ENCODE results near the gene GSTM1. TPM values are rescaled to one million over a fixed set of nuclear protein-coding genes. Genes with fewer than 3 reads are reported as not detected.
A peak's percentile ranks its signal among the peaks of the same experiment; 100 is the strongest.

GSTM1 gene
- total and polyA plus RNA-seq, 2 of the 8 experiments (the other 6 are each of a cell fraction or from before 2014, with no cell fraction given): 16.7 to 42.5 TPM

DNA sequence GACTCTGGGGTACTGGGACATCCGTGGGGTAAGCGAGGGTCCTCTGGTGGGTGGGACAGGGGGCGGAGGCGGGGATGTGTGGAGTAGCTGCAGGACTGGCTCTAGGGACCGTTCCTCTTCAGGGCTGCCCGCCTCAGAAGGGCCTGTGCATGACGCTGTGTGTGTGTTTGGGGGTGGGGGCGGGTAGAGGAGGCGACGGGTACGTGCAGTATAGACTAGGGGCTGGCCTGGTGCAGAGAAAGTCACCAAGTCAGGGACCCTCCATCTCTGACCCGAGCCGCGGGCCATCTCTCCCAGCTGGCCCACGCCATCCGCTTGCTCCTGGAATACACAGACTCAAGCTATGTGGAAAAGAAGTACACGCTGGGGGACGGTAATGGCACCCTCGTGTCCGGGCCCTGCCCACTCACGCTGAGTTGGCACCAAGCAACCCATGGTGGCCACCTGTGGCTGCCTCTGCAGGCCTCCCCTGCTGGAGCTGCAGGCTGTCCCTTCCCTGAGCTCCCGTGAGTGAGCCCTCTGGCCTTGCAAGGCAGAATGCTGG, 24.8 kb downstream of the GSTM1 start:
- H3K18ac ChIP-seq (ENCODE audit: extremely low read depth, low read length): no peak overlapping the region
- no peak overlapping the region for H3K14ac ChIP-seq (ENCODE audit: insufficient read length)
- H3K56ac ChIP-seq (replicated peaks; ENCODE audit: insufficient read length, low read depth, low read length): no peak overlapping the region
- H2BK15ac ChIP-seq (ENCODE audit: low read length): no peak overlapping the region
- H3K27me3 ChIP-seq (replicated peaks in 1 of 4; ENCODE audit: control insufficient read depth in 3 of 4, extremely low read depth in 1 of 4, insufficient read depth in 3 of 4, low read length in 3 of 4): peaks cover 0 to 3% (median 0%) of the 10 kb centered on the region in 4 experiments; a peak in 1 of 7 replicates
- H3K9me3 ChIP-seq (ENCODE audit: insufficient read depth in 2 of 2, low read depth in 1 of 2, low read length in 1 of 2): peaks cover 6 to 11% of the 10 kb centered on the region in 2 experiments; a peak in 3 of 4 replicates
- TF ChIP-seq EP300 (IDR thresholded peaks at IDR 0.05; ENCODE audit: borderline replicate concordance in 1 of 2, low read depth in 2 of 2, low read length in 2 of 2) (no peak), POLR2A (IDR thresholded peaks at IDR 0.05; ENCODE audit: control extremely low read depth in 1 of 2, low read depth in 2 of 2, low read length in 2 of 2) (no peak), NRF1 (IDR thresholded peaks at IDR 0.05; ENCODE audit: low read depth, low read length) (no peak), NANOG (IDR thresholded peaks at IDR 0.05; ENCODE audit: insufficient read depth, low read depth, low read length, poor library complexity, severe bottlenecking) (no peak), JUN (IDR thresholded peaks at IDR 0.05; ENCODE audit: low read depth, low read length) (no peak), SP2 (IDR thresholded peaks at IDR 0.05; ENCODE audit: low read length) (no peak), PHF8 (conservative IDR thresholded peaks at IDR 0.05; ENCODE audit: low read depth, low read length) (no peak)
- H2BK120ac ChIP-seq (replicated peaks; ENCODE audit: low read depth, low read length): no peak overlapping the region
- H3K79me2 ChIP-seq (ENCODE audit: control insufficient read depth in 1 of 2, insufficient read depth in 2 of 2, low read length in 2 of 2): no peaks in the 10 kb centered on the region
- H3K23ac ChIP-seq (ENCODE audit: insufficient read length): no peak overlapping the region
- H2BK20ac ChIP-seq (ENCODE audit: low read length): no peak overlapping the region
- H3K4me3 ChIP-seq (ENCODE audit: extremely low read depth in 1 of 4, insufficient read depth in 2 of 4, low read depth in 3 of 4, low read length in 4 of 4): no peak overlapping the region
- no peaks in the 10 kb centered on the region for H3K79me1 ChIP-seq (ENCODE audit: low read depth, low read length)
- 91% methylated on average over 18 of the region's 22 CpGs; no CpG with 5 or more reads in 1 of the 2 experiments for WGBS, 2 experiments (ENCODE audit: extremely low coverage in 1 of 2, insufficient coverage in 1 of 2, insufficient read length in 1 of 2, insufficient replicate concordance in 2 of 2, low coverage in 1 of 2, low lambda C conversion rate in 2 of 2, missing lambda C conversion rate in 1 of 2)
- no peak overlapping the region for H3K9ac ChIP-seq (replicated peaks in 1 of 4; ENCODE audit: extremely low read depth in 1 of 4, low read depth in 3 of 4, low read length in 3 of 4)
- H2AK5ac ChIP-seq (ENCODE audit: low read depth, low read length): no peak overlapping the region
- no peak overlapping the region for H4K5ac ChIP-seq (ENCODE audit: insufficient read length, low read depth, low read length)
- H3K4me2 ChIP-seq (ENCODE audit: insufficient read depth in 1 of 2, low read depth in 2 of 2, low read length in 2 of 2): peak overlapping the region in 1 of 2 experiments; percentile 44; a peak in 1 of 4 replicates
- H4K91ac ChIP-seq (replicated peaks; ENCODE audit: insufficient read length, low read length): no peak overlapping the region
- ChIA-PET POLR2A (ENCODE audit: partially characterized antibody) (no interaction called here), CTCF (ENCODE audit: partially characterized antibody) (interaction anchor here (0.6 kb wide), 1 partner anchor 112 kb away, joined by 3 read pairs; no protein-coding TSS in a partner anchor)
- H3K4ac ChIP-seq (replicated peaks; ENCODE audit: insufficient read length, low read depth, low read length): no peak overlapping the region
- H2BK12ac ChIP-seq (ENCODE audit: low read depth, low read length): no peak overlapping the region
- DNase-seq (ENCODE audit: low read depth in 1 of 2, low spot score in 2 of 2) (no peak), FAIRE-seq (no peak)
- no peaks in the 10 kb centered on the region; a peak in 1 of 7 replicates for H3K4me1 ChIP-seq (replicated peaks in 1 of 4; ENCODE audit: control insufficient read depth in 3 of 4, insufficient read depth in 4 of 4, low read length in 3 of 4)
- no peak overlapping the region for H2BK5ac ChIP-seq (ENCODE audit: low read depth, low read length)
- H4K8ac ChIP-seq (ENCODE audit: extremely low read depth, insufficient read depth, low read length): no peak overlapping the region
- no peak overlapping the region for H2AFZ ChIP-seq (ENCODE audit: low read length)
- H3K23me2 ChIP-seq (ENCODE audit: low read depth, low read length): no peaks in the 10 kb centered on the region
- H4K20me1 ChIP-seq (replicated peaks in 1 of 2; ENCODE audit: control insufficient read depth in 1 of 2, insufficient read depth in 2 of 2, low read length in 2 of 2): no peaks in the 10 kb centered on the region
- H3K36me3 ChIP-seq (ENCODE audit: control insufficient read depth in 2 of 4, insufficient read depth in 4 of 4, low read length in 3 of 4): no peaks in the 10 kb centered on the region; a peak in 1 of 8 replicates
- H3K27ac ChIP-seq (ENCODE audit: low read depth, low read length): no peak overlapping the region
